OCI-LY3 (cell line): ENCODE results near the gene XXYLT1.

Source experiments
- CTCF ChIP-seq: fragments of 200-600, 300-600 bp; sonication (generic); IDR thresholded peaks from 2 replicates; pipeline ENCODE4 v1.5.1; 2014; ENCODE audit warnings: antibody characterized with exemption, low read length, low read depth
- EZH2phosphoT487 ChIP-seq: fragments of 200-600 bp; shearing (Covaris generic); IDR thresholded peaks from 2 replicates; pipeline ENCODE4 v1.6.1; 2018; ENCODE audit warnings: antibody characterized with exemption, mixed run types, low read depth

GRCh38 chr3:195191580-195191979 lies 79.4 kb downstream of the XXYLT1 start:
- TF ChIP-seq CTCF (no peak), EZH2phosphoT487 (no peak)
